DND-41 (cell line): ENCODE measurements around the gene MTF2.

Experiments
- ATAC-seq: fragments of 200-7000 bp; cut with Tn5 transposase; 3 replicates; pipeline ENCODE4 v1.9.1; 2021; ENCODE audit warnings: low read depth; ENCODE audit not compliant: insufficient read depth
- DNase-seq: peaks from one replicate; pipeline ENCODE4 v3.0.0-alpha.2; 2020
- H2AFZ ChIP-seq: 2 replicates; pipeline ENCODE4 v1.6.0; 2012; ENCODE audit warnings: low read depth, low read length
- H3K27ac ChIP-seq: 2 replicates; pipeline ENCODE4 v1.5.1; 2012; ENCODE audit warnings: low read length, inconsistent platforms
- H3K27me3 ChIP-seq: fragments of 200-600 bp; sonication (generic); 2 replicates; pipeline ENCODE4 v1.6.0; 2012; ENCODE audit warnings: low read length, mild to moderate bottlenecking, inconsistent platforms; ENCODE audit not compliant: insufficient read depth, poor library complexity
- H3K36me3 ChIP-seq: 2 replicates; pipeline ENCODE4 v1.5.1; 2012; ENCODE audit warnings: low read length, inconsistent platforms; ENCODE audit not compliant: insufficient read depth
- H3K4me1 ChIP-seq: 2 replicates; pipeline ENCODE4 v1.5.1; 2012; ENCODE audit warnings: mild to moderate bottlenecking, low read length; ENCODE audit not compliant: insufficient read depth
- H3K4me2 ChIP-seq: 2 replicates; pipeline ENCODE4 v1.6.0; 2012; ENCODE audit warnings: mild to moderate bottlenecking, moderate library complexity, low read length, inconsistent platforms; ENCODE audit not compliant: insufficient read depth
- H3K4me3 ChIP-seq, 2 experiments: fragments of 200-600 bp in 1 of 2; shearing (Covaris generic) in 1 of 2; 2 replicates each; pipeline ENCODE4 v1.5.1; 2012 to 2016; ENCODE audit warnings: inconsistent platforms in 2 of 2, low read length in 2 of 2, mild to moderate bottlenecking in 2 of 2, low read depth in 1 of 2, moderate library complexity in 1 of 2
- H3K79me2 ChIP-seq: 2 replicates; pipeline ENCODE4 v1.6.0; 2012; ENCODE audit warnings: low read length, inconsistent platforms; ENCODE audit not compliant: insufficient read depth
- H3K9ac ChIP-seq: 2 replicates; pipeline ENCODE4 v1.6.0; 2012; ENCODE audit warnings: low read depth, mild to moderate bottlenecking, inconsistent platforms, low read length, moderate library complexity
- H3K9me3 ChIP-seq: 2 replicates; pipeline ENCODE4 v1.5.1; 2012; ENCODE audit warnings: low read length, moderate library complexity, mild to moderate bottlenecking, inconsistent platforms; ENCODE audit not compliant: insufficient read depth, severe bottlenecking
- H4K20me1 ChIP-seq: 2 replicates; pipeline ENCODE4 v1.6.0; 2012; ENCODE audit warnings: low read length; ENCODE audit not compliant: insufficient read depth
- EZH2 ChIP-seq: IDR thresholded peaks from 3 replicates; pipeline ENCODE4 v1.6.1; 2012; ENCODE audit warnings: borderline replicate concordance, low read depth, mild to moderate bottlenecking, moderate library complexity, low read length, inconsistent platforms; ENCODE audit not compliant: severe bottlenecking
- TF ChIP-seq, protein P1 (sequence below): IDR thresholded peaks from 2 replicates; pipeline ENCODE4 v1.5.1; 2012; ENCODE audit warnings: borderline replicate concordance, low read length, moderate library complexity, mild to moderate bottlenecking; ENCODE audit not compliant: poor library complexity, severe bottlenecking; ENCODE audit errors: extremely low read depth

The MTF2 gene

DNA sequence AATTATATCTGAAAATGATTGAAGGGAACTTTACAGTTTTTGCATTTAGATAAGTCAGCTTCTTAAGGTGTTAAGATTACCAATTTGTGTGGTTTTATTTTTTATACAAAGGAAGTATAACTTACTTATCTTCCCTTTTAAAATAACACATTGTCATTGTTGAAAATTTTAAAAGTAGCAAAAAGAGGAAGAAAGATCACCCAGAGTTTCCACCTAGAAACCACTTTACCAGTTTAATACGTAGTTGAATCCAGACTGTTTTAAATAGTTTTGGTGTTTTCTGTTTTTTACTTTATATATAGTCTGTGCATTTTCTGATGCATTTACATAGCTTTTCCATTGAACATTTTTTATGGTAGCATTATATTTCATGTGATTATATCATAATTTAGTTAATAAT lies 107.6 kb downstream of the MTF2 start:
- H3K27ac ChIP-seq = no peak overlapping the region
- H2AFZ ChIP-seq = no peak overlapping the region
- H3K79me2 ChIP-seq = peaks cover 39% of the 10 kb centered on the region
- TF ChIP-seq, protein P1, sequence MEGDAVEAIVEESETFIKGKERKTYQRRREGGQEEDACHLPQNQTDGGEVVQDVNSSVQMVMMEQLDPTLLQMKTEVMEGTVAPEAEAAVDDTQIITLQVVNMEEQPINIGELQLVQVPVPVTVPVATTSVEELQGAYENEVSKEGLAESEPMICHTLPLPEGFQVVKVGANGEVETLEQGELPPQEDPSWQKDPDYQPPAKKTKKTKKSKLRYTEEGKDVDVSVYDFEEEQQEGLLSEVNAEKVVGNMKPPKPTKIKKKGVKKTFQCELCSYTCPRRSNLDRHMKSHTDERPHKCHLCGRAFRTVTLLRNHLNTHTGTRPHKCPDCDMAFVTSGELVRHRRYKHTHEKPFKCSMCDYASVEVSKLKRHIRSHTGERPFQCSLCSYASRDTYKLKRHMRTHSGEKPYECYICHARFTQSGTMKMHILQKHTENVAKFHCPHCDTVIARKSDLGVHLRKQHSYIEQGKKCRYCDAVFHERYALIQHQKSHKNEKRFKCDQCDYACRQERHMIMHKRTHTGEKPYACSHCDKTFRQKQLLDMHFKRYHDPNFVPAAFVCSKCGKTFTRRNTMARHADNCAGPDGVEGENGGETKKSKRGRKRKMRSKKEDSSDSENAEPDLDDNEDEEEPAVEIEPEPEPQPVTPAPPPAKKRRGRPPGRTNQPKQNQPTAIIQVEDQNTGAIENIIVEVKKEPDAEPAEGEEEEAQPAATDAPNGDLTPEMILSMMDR = no peak
- TF ChIP-seq EZH2 = no peak
- DNase-seq = no peak
- ATAC-seq = no peak
- no peak overlapping the region for H3K4me3 ChIP-seq
- H3K36me3 ChIP-seq = peaks cover 38% of the 10 kb centered on the region
- no peaks in the 10 kb centered on the region for H3K9me3 ChIP-seq
- peaks cover 40% of the 10 kb centered on the region for H3K4me1 ChIP-seq
- H3K9ac ChIP-seq = no peak overlapping the region
- no peaks in the 10 kb centered on the region for H4K20me1 ChIP-seq
- no peak overlapping the region for H3K4me2 ChIP-seq
- H3K27me3 ChIP-seq = no peaks in the 10 kb centered on the region
